Pancreas (tissue), 10 donors: Measurements from ENCODE around the gene ZBTB42. TPM values are rescaled to one million over a fixed set of nuclear protein-coding genes. Genes with fewer than 3 reads are reported as not detected.

ENCODE experiments used
- ATAC-seq, 4 donors: fragments of 200-7000 bp; cut with Tn5 transposase; one replicate each; pipeline versions ENCODE4 v1.8.0 to v1.9.1; 2020; ENCODE audit warnings: mild to moderate bottlenecking in 4 of 4, moderate library complexity in 4 of 4
- DNase-seq, 6 donors: peaks; one replicate each; pipeline ENCODE4 v3.0.0-alpha.2; 2020
- FAIRE-seq: peaks from 2 replicates; lab custom pipeline; 2012; peaks lifted over from hg19 to GRCh38; lab: Jason Lieb, UNC
- H3K27ac ChIP-seq, 4 donors: fragments of 200-600 bp; sonication (generic); 1 replicate in 3 of 4; 2 replicates in 1 of 4; pipeline versions ENCODE4 v1.5.0 to v1.8.0; 2020
- H3K27me3 ChIP-seq, 4 donors: fragments of 200-600 bp; one replicate each; pipeline ENCODE4 v1.8.0; 2021
- H3K36me3 ChIP-seq, 3 donors: fragments of 200-600 bp; sonication (generic) in 1 of 3; one replicate each; pipeline versions ENCODE4 v1.5.0 to v1.8.0; 2020 to 2021
- H3K4me1 ChIP-seq, 3 donors: fragments of 200-600 bp; one replicate each; pipeline ENCODE4 v1.8.0; 2021
- H3K4me3 ChIP-seq, 4 donors: fragments of 200-600 bp; sonication (generic) in 2 of 4; one replicate each; pipeline versions ENCODE4 v1.5.0 to v1.8.0; 2020 to 2021
- H3K9me3 ChIP-seq, 4 donors: fragments of 200-600 bp; one replicate each; pipeline ENCODE4 v1.8.0; 2021
- WGBS, 2 donors: extraction: QIAGEN DNeasy Blood & Tissue Kit; methylation state at CpG; one replicate each; pipeline ENCODE4 v1.1.7; 2013; 5-methylcytosine and 5-hydroxymethylcytosine counted together
- intact Hi-C, 3 donors: fragments of 100-400 bp; cut with DNase I; formaldehyde crosslinking; loops; one replicate each; pipeline versions ENCODE4 v1.11.1 to v1.14.2; 2022
- polyA plus RNA-seq, 2 donors: library from polyadenylated mRNA; stranded (reverse); fragments of 200-250 nt; gene quantifications; one replicate each; pipeline ENCODE4 v1.2.3, GENCODE V29; 2013
- total RNA-seq, 6 donors: library from RNA; stranded (reverse); fragmentation: NEBNext Ultra II Directional in 4 of 6; extraction: Animal tissue kit (Norgen Biotek cat#: 25700) in 4 of 6; gene quantifications; one replicate each; pipeline versions ENCODE4 v1.2.1 to v1.2.4, GENCODE V29; 2021 to 2023
- TF ChIP-seq, protein P1 (sequence below), 4 donors: fragments of 200-600 bp; sonication (generic) in 3 of 4; IDR thresholded peaks; one replicate each; pipeline versions ENCODE4 v1.5.0 to v1.8.0; 2021; ENCODE audit warnings: antibody characterized with exemption in 4 of 4
- donor health status: healthy with polysubstance abuse.
- donor health status: DM: no; HTN: no; CAD: no; lungs with moderate emphysema.
- donor health status: DM: no; HTN: no; CAD: no.
- donor health status: control.
- donor health status: control.
- donor health status: Bipolar disorder and iron deficiency.
- donor health status: DM: yes; HTN: yes; CAD: no.
- donor health status: DM: no; HTN: no; CAD: no.
- donor health status: DM: no; HTN: no; CAD: no.
- donor health status: DM: yes; HTN: yes; CAD: no.

The ZBTB42 gene
- total and polyA plus RNA-seq, 8 donors = 4.1 to 10.8 (median 8.3) TPM

DNA sequence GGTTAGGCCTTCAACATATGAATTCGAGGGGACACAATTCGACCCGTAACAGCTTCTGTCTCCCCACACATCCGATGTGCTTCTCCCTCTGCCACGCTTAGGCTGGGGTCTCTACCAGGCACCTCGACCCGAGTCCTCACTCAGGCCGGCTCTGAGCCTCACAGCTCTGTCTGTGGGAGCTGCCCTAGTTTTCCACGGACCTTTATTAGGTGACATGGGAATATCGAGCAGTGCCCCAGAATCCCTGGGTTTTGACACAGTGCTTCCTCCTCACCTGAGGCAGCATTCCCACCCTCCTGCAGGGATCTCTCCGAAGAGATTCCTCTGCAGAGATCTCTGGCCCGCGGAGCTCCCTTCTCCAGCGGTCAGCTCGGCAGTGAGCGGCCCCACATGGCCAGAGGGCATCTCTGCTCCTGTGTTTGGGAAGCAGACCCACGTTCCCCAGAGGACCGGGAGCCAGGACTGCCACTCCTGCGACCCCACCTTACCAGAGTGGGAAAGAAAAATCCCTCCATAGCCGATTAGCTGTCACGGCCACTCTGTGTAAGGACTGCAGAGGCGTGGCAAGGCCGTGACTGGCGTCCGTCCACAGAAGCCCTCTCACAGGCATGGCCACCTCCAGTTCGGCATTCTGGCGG, 21.2 kb downstream of the ZBTB42 start:
- intact Hi-C loops = loop anchor here in 2 of 3 donors (2.0 to 5.0 kb wide), 2 partner anchors 50 to 53 kb away; no protein-coding TSS in a partner anchor
- ATAC-seq (no peak), DNase-seq (peak in 2 of 6 donors; percentile 12 to 50), FAIRE-seq (no peak)
- Histone ChIP-seq H3K4me3 (no peak overlapping the region), H3K36me3 (no peaks in the 10 kb centered on the region), H3K4me1 (peaks cover 0 to 5% (median 3%) of the 10 kb centered on the region in 3 donors), H3K27ac (no peak overlapping the region), H3K9me3 (no peaks in the 10 kb centered on the region), H3K27me3 (no peaks in the 10 kb centered on the region)
- 80 to 85% methylated on average over 27 of the region's 27 CpGs for WGBS, 2 donors
- TF ChIP-seq, protein P1, sequence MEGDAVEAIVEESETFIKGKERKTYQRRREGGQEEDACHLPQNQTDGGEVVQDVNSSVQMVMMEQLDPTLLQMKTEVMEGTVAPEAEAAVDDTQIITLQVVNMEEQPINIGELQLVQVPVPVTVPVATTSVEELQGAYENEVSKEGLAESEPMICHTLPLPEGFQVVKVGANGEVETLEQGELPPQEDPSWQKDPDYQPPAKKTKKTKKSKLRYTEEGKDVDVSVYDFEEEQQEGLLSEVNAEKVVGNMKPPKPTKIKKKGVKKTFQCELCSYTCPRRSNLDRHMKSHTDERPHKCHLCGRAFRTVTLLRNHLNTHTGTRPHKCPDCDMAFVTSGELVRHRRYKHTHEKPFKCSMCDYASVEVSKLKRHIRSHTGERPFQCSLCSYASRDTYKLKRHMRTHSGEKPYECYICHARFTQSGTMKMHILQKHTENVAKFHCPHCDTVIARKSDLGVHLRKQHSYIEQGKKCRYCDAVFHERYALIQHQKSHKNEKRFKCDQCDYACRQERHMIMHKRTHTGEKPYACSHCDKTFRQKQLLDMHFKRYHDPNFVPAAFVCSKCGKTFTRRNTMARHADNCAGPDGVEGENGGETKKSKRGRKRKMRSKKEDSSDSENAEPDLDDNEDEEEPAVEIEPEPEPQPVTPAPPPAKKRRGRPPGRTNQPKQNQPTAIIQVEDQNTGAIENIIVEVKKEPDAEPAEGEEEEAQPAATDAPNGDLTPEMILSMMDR (IDR thresholded peaks at IDR 0.05) = no peak

DNA sequence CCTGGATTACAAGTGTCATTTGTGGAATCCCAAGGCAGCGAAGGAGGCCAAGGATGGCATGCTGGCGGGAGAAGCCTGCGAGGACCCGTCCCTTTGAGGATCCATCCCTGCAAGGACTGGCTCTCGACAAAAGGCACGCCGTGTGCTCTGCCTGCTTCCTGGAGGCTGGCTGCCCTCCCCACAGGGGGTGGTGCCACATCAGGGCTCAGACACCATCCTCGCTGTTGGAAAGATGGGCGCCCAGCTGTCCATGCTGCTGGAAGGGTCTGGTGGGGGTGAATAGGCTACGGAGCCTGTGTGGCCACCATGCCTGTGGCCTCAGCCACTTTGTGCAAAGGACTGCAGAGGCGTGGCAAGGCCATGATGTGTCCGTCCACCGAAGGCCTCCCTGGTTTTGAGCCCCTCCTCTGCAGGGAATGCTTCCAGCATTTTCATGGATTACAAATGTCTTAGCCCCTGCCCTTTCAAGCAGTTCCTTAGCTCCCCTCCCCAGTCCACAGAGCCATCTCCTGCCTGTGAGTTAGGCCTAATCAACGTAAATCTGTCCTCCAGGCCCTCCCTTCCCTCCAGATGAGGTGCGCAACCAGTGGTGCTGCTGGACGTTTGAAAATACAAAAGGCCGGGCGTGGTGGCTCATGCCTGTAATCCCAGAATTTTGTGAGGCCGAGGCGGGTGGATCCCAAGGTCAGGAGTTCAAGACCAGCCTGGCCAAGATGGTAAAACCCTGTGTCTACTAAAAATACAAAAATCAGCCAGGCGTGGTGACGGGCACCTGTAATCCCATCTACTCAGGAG, 22.1 kb downstream of the ZBTB42 start:
- WGBS, 2 donors = 82 to 85% methylated on average over 22 of the region's 22 CpGs
- DNase-seq (peak in 4 of 6 donors; percentile 8 to 46 (median 16)), ATAC-seq (no peak), FAIRE-seq (no peak)
- intact Hi-C loops = loop anchor here in 2 of 3 donors (2.0 to 5.0 kb wide), 2 partner anchors 51 to 54 kb away; no protein-coding TSS in a partner anchor
- Histone ChIP-seq H3K4me3 (no peak overlapping the region), H3K4me1 (peaks cover 0 to 10% (median 8%) of the 10 kb centered on the region in 3 donors), H3K9me3 (no peaks in the 10 kb centered on the region), H3K27me3 (no peaks in the 10 kb centered on the region), H3K27ac (no peak overlapping the region), H3K36me3 (no peaks in the 10 kb centered on the region)
- TF ChIP-seq, protein P1 (IDR thresholded peaks at IDR 0.05) = no peak

GRCh38 chr14:104824353-104824997, 23.6 kb downstream of the ZBTB42 start:
- Histone ChIP-seq H3K9me3 (no peaks in the 10 kb centered on the region), H3K27me3 (no peaks in the 10 kb centered on the region), H3K27ac (no peak overlapping the region), H3K4me3 (no peak overlapping the region), H3K4me1 (peaks cover 0 to 10% (median 8%) of the 10 kb centered on the region in 3 donors), H3K36me3 (no peaks in the 10 kb centered on the region)
- no peak for FAIRE-seq
- ATAC-seq = no peak
- intact Hi-C loops = loop anchor here in 1 of 3 donors (5.0 kb wide), 1 partner anchor 52 kb away; no protein-coding TSS in a partner anchor
- DNase-seq = no peak
- whole genome bisulfite sequencing, 2 donors = 95 to 100% methylated on average over 2 of the region's 2 CpGs
- TF ChIP-seq, protein P1 (IDR thresholded peaks at IDR 0.05) = no peak

- DNase-seq (peak; percentile 86 to 100 (median 94)), FAIRE-seq (no peak), ATAC-seq (peak; percentile 90 to 95 (median 94))
- Histone ChIP-seq H3K9me3 (no peaks in the 10 kb centered on the region), H3K27me3 (no peaks in the 10 kb centered on the region), H3K36me3 (no peaks in the 10 kb centered on the region), H3K27ac (no peak overlapping the region), H3K4me3 (peak overlapping the region; percentile 33 to 65 (median 51)), H3K4me1 (peaks cover 0 to 10% (median 8%) of the 10 kb centered on the region in 3 donors)
- TF ChIP-seq, protein P1 (IDR thresholded peaks at IDR 0.05) = peak; percentile 86 to 95 (median 90)
- WGBS, 2 donors = 0% methylated on average over 36 to 53 of the region's 54 CpGs
- intact Hi-C loops = no loop called here
Measured at GRCh38 chr14:104826189-104826860, 25.4 kb downstream of the ZBTB42 start.
